HEK293 (cell line): ENCODE measurements around the gene ZNF821.
A peak's percentile ranks its signal among the peaks of the same experiment; 100 is the strongest.

Experiments used
- CTCF ChIA-PET: fragments of 350-600 bp; formaldehyde crosslinking; extraction: SDS; loops from one replicate; lab custom pipeline; 2021; ENCODE audit warnings: antibody characterized with exemption; lab: Yijun Ruan, JAX
- POLR2A ChIA-PET: fragments of 300-600 bp; formaldehyde crosslinking; extraction: SDS; loops from one replicate; lab custom pipeline; 2020; ENCODE audit warnings: antibody characterized with exemption, inconsistent platforms; lab: Yijun Ruan, JAX
- H3K27ac ChIP-seq: fragments of 200-500 bp; sonication (Bioruptor generic); 2 replicates; pipeline ENCODE4 v1.5.1; 2014; ENCODE audit warnings: low read depth, low read length, control low read depth, inconsistent platforms; ENCODE audit errors: extremely low read depth
- H3K36me3 ChIP-seq, 2 experiments: fragments of 200-500 bp in 1 of 2; sonication (Bioruptor generic) in 1 of 2; 1 replicate in 1 of 2; 2 replicates in 1 of 2; pipeline ENCODE4 v1.5.1; 2014 to 2017; ENCODE audit warnings: inconsistent platforms in 2 of 2, low read length in 2 of 2; ENCODE audit not compliant: control insufficient read depth in 2 of 2, insufficient read depth in 1 of 2
- H3K4me1 ChIP-seq: fragments of 200-500 bp; sonication (Bioruptor generic); 2 replicates; pipeline ENCODE4 v1.5.1; 2014; ENCODE audit warnings: mild to moderate bottlenecking, low read length, inconsistent platforms; ENCODE audit not compliant: control insufficient read depth, insufficient read depth
- H3K4me3 ChIP-seq: 2 replicates; pipeline ENCODE4 v1.5.1; 2011; ENCODE audit warnings: low read depth, mild to moderate bottlenecking, control low read depth, low read length, moderate library complexity
- H3K9me3 ChIP-seq: fragments of 200-500 bp; sonication (Bioruptor generic); 2 replicates; pipeline ENCODE4 v1.5.1; 2014; ENCODE audit warnings: low read depth, low read length, inconsistent platforms; ENCODE audit not compliant: control insufficient read depth, insufficient read depth
- AEBP2 ChIP-seq: fragments of 450-650 bp; formaldehyde crosslinking; IDR thresholded peaks from 2 replicates; pipeline ENCODE4 v1.5.1; 2016; ENCODE audit warnings: missing biosample characterization, missing genetic modification characterization, borderline replicate concordance
- HOXA7 ChIP-seq: sonication (generic); formaldehyde crosslinking; IDR thresholded peaks from 2 replicates; pipeline ENCODE4 v1.8.1; 2022; ENCODE audit warnings: missing genetic modification reagents, borderline replicate concordance
- KLF10 ChIP-seq: fragments of 450-650 bp; IDR thresholded peaks from 2 replicates; pipeline ENCODE4 v1.5.1; 2018; ENCODE audit warnings: missing biosample characterization, mild to moderate bottlenecking, missing genetic modification characterization
- PRDM10 ChIP-seq: fragments of 450-650 bp; formaldehyde crosslinking; IDR thresholded peaks from 2 replicates; pipeline ENCODE4 v1.5.1; 2016; ENCODE audit warnings: missing biosample characterization, missing genetic modification characterization
- REPIN1 ChIP-seq: fragments of 450-650 bp; formaldehyde crosslinking; IDR thresholded peaks from 2 replicates; pipeline ENCODE4 v1.5.1; 2017; ENCODE audit warnings: missing biosample characterization, missing genetic modification characterization, low read depth
- SP7 ChIP-seq: fragments of 450-650 bp; formaldehyde crosslinking; IDR thresholded peaks from 2 replicates; pipeline ENCODE4 v1.5.1; 2016; ENCODE audit warnings: missing biosample characterization, missing genetic modification characterization
- TCF7L2 ChIP-seq: IDR thresholded peaks from 2 replicates; pipeline ENCODE4 v1.6.1; 2011; ENCODE audit warnings: low read depth, mild to moderate bottlenecking, inconsistent platforms, low read length, moderate library complexity, borderline replicate concordance
- YY1 ChIP-seq: fragments of 450-650 bp; formaldehyde crosslinking; IDR thresholded peaks from 2 replicates; pipeline ENCODE4 v1.5.1; 2018; ENCODE audit warnings: missing biosample characterization, missing genetic modification characterization
- ZBTB10 ChIP-seq: fragments of 450-650 bp; formaldehyde crosslinking; IDR thresholded peaks from 2 replicates; pipeline ENCODE4 v1.5.1; 2016; ENCODE audit warnings: missing biosample characterization, missing genetic modification characterization
- ZBTB8A ChIP-seq: fragments of 450-650 bp; formaldehyde crosslinking; IDR thresholded peaks from 2 replicates; pipeline ENCODE4 v1.5.1; 2016; ENCODE audit warnings: missing biosample characterization, missing genetic modification characterization
- ZFP37 ChIP-seq: fragments of 450-650 bp; formaldehyde crosslinking; IDR thresholded peaks from 2 replicates; pipeline ENCODE4 v1.5.1; 2016; ENCODE audit warnings: missing biosample characterization, missing genetic modification characterization
- ZNF121 ChIP-seq: fragments of 450-650 bp; formaldehyde crosslinking; IDR thresholded peaks from 2 replicates; pipeline ENCODE4 v1.5.1; 2016; ENCODE audit warnings: missing biosample characterization, missing genetic modification characterization
- ZNF133 ChIP-seq: fragments of 450-650 bp; formaldehyde crosslinking; IDR thresholded peaks from 2 replicates; pipeline ENCODE4 v1.5.1; 2016; ENCODE audit warnings: missing biosample characterization, missing genetic modification characterization
- ZNF280D ChIP-seq: fragments of 450-650 bp; formaldehyde crosslinking; IDR thresholded peaks from 2 replicates; pipeline ENCODE4 v1.5.1; 2016; ENCODE audit warnings: missing biosample characterization, missing genetic modification characterization
- ZNF354C ChIP-seq: fragments of 450-650 bp; formaldehyde crosslinking; IDR thresholded peaks from 2 replicates; pipeline ENCODE4 v1.5.1; 2016; ENCODE audit warnings: missing biosample characterization, missing genetic modification characterization, low read depth, borderline replicate concordance
- ZNF37A ChIP-seq: fragments of 450-650 bp; IDR thresholded peaks from 2 replicates; pipeline ENCODE4 v1.5.1; 2018; ENCODE audit warnings: missing biosample characterization, missing genetic modification characterization
- ZNF473 ChIP-seq: fragments of 450-650 bp; formaldehyde crosslinking; IDR thresholded peaks from 2 replicates; pipeline ENCODE4 v1.5.1; 2017; ENCODE audit warnings: missing biosample characterization, missing genetic modification characterization
- ZNF571 ChIP-seq: fragments of 450-650 bp; formaldehyde crosslinking; IDR thresholded peaks from 2 replicates; pipeline ENCODE4 v1.5.0; 2017; ENCODE audit warnings: missing biosample characterization, missing genetic modification characterization
- ZNF596 ChIP-seq: fragments of 450-650 bp; IDR thresholded peaks from 2 replicates; pipeline ENCODE4 v1.5.0; 2018; ENCODE audit warnings: missing biosample characterization, mild to moderate bottlenecking, missing genetic modification characterization, moderate library complexity
- ZNF654 ChIP-seq: fragments of 450-650 bp; formaldehyde crosslinking; IDR thresholded peaks from 2 replicates; pipeline ENCODE4 v1.5.1; 2016; ENCODE audit warnings: low read depth, missing biosample characterization, missing genetic modification characterization
- ZNF660 ChIP-seq: fragments of 450-650 bp; IDR thresholded peaks from 2 replicates; pipeline ENCODE4 v1.5.1; 2018; ENCODE audit warnings: missing biosample characterization, mild to moderate bottlenecking, missing genetic modification characterization
- ZNF747 ChIP-seq: fragments of 450-650 bp; formaldehyde crosslinking; IDR thresholded peaks from 2 replicates; pipeline ENCODE4 v1.5.1; 2016; ENCODE audit warnings: missing biosample characterization, missing genetic modification characterization
- ZNF791 ChIP-seq: fragments of 450-650 bp; formaldehyde crosslinking; IDR thresholded peaks from 2 replicates; pipeline ENCODE4 v1.5.1; 2016; ENCODE audit warnings: missing biosample characterization, missing genetic modification characterization
- ZSCAN16 ChIP-seq: fragments of 450-650 bp; formaldehyde crosslinking; IDR thresholded peaks from 2 replicates; pipeline ENCODE4 v1.5.1; 2016; ENCODE audit warnings: missing biosample characterization, missing genetic modification characterization

The ZNF821 gene

GRCh38 chr16:71927787-71928186 lies 43.8 kb upstream of the ZNF821 start (continued):
- TF ChIP-seq ZNF473 (no peak), ZNF596 (tag by site-specific recombination) (no peak), ZNF791 (tag by site-specific recombination) (no peak), ZBTB10 (tag by site-specific recombination) (no peak), PRDM10 (tag by site-specific recombination) (no peak), AEBP2 (tag by site-specific recombination) (no peak), ZNF354C (tag by site-specific recombination) (no peak)

GRCh38 chr16:71927383-71927782 lies 43.4 kb upstream of the ZNF821 start:
- POLR2A ChIA-PET: no interaction called here
- H3K36me3 ChIP-seq: peaks cover 53 to 91% of the 10 kb centered on the region in 2 experiments
- peaks cover 20% of the 10 kb centered on the region; the same call in 1 of the 2 replicates for H3K4me1 ChIP-seq
- H3K9me3 ChIP-seq: no peaks in the 10 kb centered on the region
- no peak overlapping the region for H3K4me3 ChIP-seq
- CTCF ChIA-PET: interaction anchor here (0.6 to 0.7 kb wide), 2 partner anchors 18 to 39 kb away, joined by 3 read pairs; no protein-coding TSS in a partner anchor
- no peak overlapping the region; the same call in 1 of the 2 replicates for H3K27ac ChIP-seq
- TF ChIP-seq ZNF747 (tag by site-specific recombination): no peak
- TF ChIP-seq TCF7L2: no peak
- no peak for TF ChIP-seq HOXA7 (CRISPR knock-in tag)
- TF ChIP-seq ZNF660 (tag by site-specific recombination): peak; percentile 71
- TF ChIP-seq ZFP37: no peak
- 0 out of 2 replicates have a peak, but pooled peaks have one; percentile 36 for TF ChIP-seq KLF10
- peak; percentile 37; the same call in 1 of the 2 replicates for TF ChIP-seq SP7 (tag by site-specific recombination)
- no peak for TF ChIP-seq ZNF121 (tag by site-specific recombination)
- TF ChIP-seq YY1 (tag by site-specific recombination): no peak
- TF ChIP-seq ZNF37A: no peak
- no peak for TF ChIP-seq ZNF571
- no peak for TF ChIP-seq ZNF133 (tag by site-specific recombination)
- no peak for TF ChIP-seq ZBTB10 (tag by site-specific recombination)
- TF ChIP-seq ZNF654 (tag by site-specific recombination): no peak
- TF ChIP-seq ZNF354C (tag by site-specific recombination): no peak
- TF ChIP-seq ZBTB8A (tag by site-specific recombination): no peak
- no peak for TF ChIP-seq ZSCAN16
- no peak for TF ChIP-seq REPIN1 (tag by site-specific recombination)
- 0 out of 2 replicates have a peak, but pooled peaks have one; percentile 13 for TF ChIP-seq ZNF280D (tag by site-specific recombination)
